ENCODE results near the gene MAPK14.

GRCh38 chr6:36120979-36121786, 93.6 kb downstream of the MAPK14 start:
- TF ChIP-seq GABPA (IDR thresholded peaks at IDR 0.05; ENCODE audit: low read depth): no peak
- TF ChIP-seq CTCF (IDR thresholded peaks at IDR 0.05; ENCODE audit: insufficient read depth, low read length): no peak
- TF ChIP-seq SPI1 (IDR thresholded peaks at IDR 0.05; ENCODE audit: borderline replicate concordance, low read depth): no peak
- TF ChIP-seq POLR2AphosphoS5 (IDR thresholded peaks at IDR 0.05; ENCODE audit: low read depth): peak; percentile 26
